Bone marrow (tissue), 2 donors: ENCODE results near the gene ZNF446.
"Not testable (repeated sequence)": the region's sequence is repeated elsewhere in the genome, so short reads cannot be mapped to it uniquely, and the experiment has no call there.

Experiments used
- DNase-seq, 2 donors: peaks; one replicate each; lab custom pipeline; 2025; lab: John Stamatoyannopoulos, UW

Gene ZNF446

GRCh38 chr19:58500242-58500641 lies 24.1 kb downstream of the ZNF446 start:
- DNase-seq = no peak

- DNase-seq = not testable (repeated sequence)
These were observed 31.6 kb downstream of the ZNF446 start for GRCh38 chr19:58507602-58508223.

DNA sequence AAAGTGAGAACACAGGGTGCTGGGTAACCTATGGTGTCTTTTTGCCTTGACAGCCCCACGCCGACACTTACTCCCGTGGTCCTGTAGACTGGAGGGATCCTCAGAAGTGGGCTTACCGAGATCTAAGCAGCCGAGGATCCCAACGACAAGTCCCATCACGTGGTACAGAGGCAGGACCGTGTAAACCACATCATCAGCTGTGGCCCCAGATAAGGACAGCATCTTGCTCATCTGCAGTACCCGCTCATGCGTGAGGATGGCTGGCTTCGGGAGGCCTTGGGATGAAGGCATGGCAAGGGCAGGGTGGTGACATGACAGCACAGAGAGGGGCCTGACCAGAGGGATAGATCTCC lies 33.6 kb downstream of the ZNF446 start:
- DNase-seq = no peak

DNA sequence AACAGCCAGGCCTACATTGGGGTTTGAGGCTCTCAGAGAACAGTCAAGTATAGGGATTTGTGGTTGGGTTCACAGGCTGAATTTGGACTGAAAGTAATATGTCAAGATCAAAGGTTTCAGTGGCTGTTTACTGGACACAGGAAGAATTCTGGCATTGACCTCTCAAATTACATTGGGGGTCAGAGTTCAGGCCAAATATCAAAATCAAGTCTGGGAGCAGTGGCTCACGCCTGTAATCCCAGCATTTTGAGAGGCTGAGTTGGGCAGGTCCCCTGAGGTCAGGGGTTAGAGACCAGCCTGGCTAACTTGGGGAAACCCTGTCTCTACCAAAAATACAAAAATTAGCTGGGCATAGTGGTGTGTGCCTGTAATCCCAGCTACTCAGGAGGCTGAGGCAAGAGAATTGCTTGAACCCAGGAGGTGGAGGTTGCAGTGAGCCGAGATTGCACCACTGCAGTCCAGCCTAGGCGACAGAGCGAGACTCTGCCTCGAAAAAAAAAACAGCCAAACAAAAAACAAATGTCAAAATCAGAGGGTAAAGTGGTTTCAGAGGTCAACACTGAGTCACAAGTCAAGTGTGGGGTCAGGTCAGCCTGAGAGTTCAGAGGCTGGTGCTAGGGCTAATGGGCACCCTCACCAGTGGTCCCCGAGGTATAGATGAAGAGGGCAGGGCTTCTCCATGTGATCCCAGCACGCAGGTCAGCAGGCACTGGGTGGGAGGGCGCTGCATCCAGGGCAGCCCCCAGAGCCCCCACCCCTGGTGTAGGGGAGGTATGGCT lies 34.1 kb downstream of the ZNF446 start:
- no peak for DNase-seq

GRCh38 chr19:58511353-58512208 lies 35.4 kb downstream of the ZNF446 start, which contains the start of gene SLC27A5:
TSS of gene SLC27A5 (minus strand) at chr19:58511992. CDS start at chr19:58511955, 37 bp downstream.
- no peak for DNase-seq

GRCh38 chr19:58513213-58513693 lies 37.1 kb downstream of the ZNF446 start:
- DNase-seq = no peak

GRCh38 chr19:58513694-58514563 lies 37.8 kb downstream of the ZNF446 start:
- peak; percentile 66 to 72 for DNase-seq

- no peak for DNase-seq
These were observed 38.4 kb downstream of the ZNF446 start for GRCh38 chr19:58514564-58515022.

- DNase-seq = no peak
These were observed 39.1 kb downstream of the ZNF446 start for GRCh38 chr19:58515259-58515658.

- DNase-seq = no peak
These were observed 40.2 kb downstream of the ZNF446 start for GRCh38 chr19:58516246-58516836.

DNA sequence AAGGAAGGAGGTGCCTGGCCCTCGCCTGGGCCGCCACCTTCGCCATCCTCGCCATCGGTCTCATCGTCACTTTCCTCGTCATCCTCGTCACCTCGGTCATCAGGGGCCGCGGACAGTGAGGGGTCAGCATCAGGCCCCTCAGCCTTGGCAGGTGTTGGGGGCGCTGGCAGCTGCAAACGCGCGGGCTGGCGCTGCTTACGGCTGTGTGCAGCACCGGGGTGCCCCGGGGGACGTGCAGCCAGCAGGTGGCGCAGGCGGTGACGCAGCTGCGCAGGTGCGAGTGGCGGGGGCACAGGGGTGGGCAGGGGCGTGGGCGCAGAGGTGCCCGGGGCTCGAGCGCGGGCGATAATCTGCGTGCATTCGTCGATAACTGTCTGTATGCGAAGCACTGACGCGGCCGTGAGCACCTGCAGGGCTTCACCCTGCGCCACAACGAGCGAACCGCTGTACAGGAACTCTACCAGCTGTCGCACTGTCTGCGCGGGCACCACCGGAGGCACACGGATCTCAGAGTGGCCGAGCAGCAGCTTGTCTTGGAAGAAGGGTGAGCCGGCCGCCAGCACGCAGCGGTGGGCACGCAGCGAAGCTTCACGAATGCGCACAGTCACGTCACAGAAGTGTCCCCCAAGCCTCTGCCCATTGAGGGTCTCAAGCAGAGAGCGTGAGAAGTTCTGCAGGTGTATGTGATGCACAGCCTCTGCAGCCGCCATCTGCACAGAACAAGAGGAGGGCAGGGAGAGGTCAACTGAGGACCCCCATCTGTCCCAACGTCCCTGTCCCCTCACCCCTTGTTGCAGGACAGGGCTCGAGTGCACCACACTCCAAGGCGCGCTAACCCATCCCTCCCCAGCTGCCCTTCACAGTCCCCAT lies 41.0 kb downstream of the ZNF446 start:
- DNase-seq = no peak

DNA sequence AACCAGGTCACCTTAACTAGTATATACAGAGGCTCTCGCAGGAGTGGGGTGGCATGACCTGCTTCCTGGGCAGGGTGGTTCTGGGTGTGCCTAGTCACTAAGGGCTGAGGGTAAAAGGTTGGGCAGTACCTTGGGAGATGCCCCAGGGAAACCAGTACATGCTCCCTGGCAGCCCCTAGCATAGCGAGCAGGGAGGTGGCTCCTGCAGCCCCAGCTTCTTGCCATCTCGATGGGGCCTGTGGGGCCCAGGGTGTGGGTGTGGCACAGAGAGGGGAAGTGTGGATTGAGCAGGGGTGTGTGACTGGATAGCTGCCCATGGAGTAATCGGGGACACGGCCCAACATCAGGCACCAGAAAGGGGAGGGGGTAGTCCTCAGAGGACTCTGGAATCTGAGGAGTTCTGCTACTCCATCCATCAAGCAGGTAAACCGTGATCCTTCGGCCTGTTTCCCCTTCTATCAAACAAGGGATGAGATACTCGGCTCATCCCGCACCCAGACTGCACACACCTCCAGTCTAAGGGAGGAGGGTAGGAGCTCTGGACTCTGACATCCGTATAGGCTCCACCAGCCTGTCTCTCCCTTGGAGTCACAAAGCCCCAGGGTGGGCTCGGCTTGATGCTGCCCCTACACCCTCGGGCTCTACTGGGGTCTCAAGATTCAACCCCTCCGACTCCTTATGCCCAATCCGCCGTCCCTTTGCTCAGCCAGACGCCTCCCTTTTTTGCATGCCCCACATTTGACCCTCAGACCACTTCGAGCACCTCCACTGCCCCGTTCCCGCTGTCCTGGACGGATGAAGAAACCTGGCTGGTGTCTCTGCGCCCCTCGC lies 42.3 kb downstream of the ZNF446 start:
- no peak for DNase-seq

GRCh38 chr19:58519087-58519354 lies 42.9 kb downstream of the ZNF446 start:
- peak; percentile 63 to 66 for DNase-seq

GRCh38 chr19:58519355-58520256 lies 43.5 kb downstream of the ZNF446 start, which contains the start of gene ZBTB45:
TSS of gene ZBTB45 (minus strand) at chr19:58519810. CDS start at chr19:58517673, 2,137 bp downstream.
- peak; percentile 93 to 97 for DNase-seq

DNA sequence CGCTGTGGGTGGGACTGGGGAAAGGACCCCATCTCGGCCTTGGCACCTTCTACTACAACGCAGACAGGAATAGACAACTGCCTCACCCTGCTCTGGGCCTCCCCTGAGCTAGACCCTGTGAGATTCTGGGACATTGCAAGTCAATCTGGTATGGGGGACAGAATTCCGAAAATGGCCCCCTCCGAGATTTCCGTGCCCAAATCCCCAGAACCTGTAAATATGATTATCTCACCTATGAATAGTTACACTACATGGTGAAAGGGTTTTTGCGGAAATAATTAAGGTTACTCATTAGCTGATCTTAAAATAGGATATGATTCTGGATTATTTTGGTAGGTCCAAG lies 44.1 kb downstream of the ZNF446 start:
- DNase-seq = no peak

- no peak for DNase-seq
These were observed 45.5 kb downstream of the ZNF446 start for GRCh38 chr19:58521651-58522050.

DNA sequence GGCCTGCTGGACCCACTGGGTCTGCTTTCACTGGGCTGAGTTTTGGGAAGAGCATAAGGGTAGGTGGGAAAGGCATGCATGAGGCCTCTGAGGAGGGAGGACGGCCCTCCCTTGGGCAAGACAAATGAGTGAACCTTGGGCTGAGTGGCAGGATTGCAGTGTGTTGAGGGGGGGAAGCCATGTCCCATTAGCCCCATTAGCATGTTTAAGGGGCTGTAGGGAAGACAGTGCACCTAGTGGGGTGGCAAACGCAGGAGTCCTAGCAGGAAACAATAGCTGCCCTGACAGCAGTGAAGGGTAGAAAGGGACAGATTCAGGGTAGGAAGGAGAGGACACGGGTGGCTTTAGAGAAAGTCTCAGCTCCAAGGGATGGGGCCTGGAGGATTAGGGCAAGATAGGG lies 46.6 kb downstream of the ZNF446 start:
- no peak for DNase-seq

GRCh38 chr19:58529405-58529804 lies 53.3 kb downstream of the ZNF446 start:
- DNase-seq = no peak
